SW 1271 (cell line): Measurements from ENCODE around the gene KATNAL2.
"Not testable (repeated sequence)": the region's sequence is repeated elsewhere in the genome, so short reads cannot be mapped to it uniquely, and the experiment has no call there.

Source experiments
- DNase-seq, 2 experiments: peaks; one replicate each; lab custom pipeline; 2025; lab: John Stamatoyannopoulos, UW

The KATNAL2 gene

GRCh38 chr18:47032945-47033344, 115.5 kb downstream of the KATNAL2 start:
- no peak for DNase-seq

DNA sequence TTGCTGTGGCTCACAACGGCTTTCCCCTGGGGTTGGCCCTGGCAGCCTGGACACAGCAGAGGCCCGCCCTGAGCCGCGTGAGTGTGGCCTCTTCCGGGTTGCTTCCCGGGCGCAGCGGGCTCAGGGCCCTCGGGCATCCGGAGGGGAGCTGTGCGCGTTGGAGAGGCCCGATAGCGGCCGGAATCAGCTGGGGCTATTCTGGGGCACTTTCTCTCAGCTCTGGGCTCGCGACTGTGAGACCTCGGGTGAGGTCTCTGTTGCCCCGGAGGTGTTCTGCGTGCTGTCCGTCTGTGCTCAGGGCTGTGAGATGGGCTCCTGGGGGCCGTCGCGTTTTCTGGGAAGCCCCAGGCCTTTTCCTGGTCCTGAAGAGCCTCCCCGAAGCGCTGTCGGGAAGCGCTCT, 117.2 kb downstream of the KATNAL2 start:
- DNase-seq, result not testable (repeated sequence)

DNA sequence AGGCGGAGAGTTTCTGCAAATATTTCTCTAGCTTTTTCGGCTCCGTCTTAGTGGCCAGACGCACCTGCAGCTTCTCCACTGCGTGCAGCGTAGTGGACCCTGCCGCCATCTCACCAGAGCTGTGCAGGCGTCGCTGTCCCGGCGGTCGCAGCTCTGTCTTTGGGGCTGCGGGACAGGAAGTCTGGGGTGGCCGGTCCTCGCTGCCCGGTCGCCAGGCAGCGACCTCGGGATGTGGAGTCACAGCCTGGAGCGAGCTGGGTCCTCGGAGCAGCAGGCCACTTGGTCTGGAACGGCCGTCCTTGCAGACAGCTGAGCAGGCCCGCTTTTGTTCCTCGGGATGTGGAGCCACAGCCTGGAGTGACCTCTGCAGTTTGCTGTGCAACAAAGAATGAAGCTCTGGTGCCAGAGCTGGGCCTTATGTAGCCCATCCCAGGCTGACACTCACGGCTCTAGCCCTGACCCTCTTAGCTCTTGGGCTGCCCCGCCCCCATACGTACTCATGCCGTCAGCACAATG, 117.8 kb downstream of the KATNAL2 start, which contains the start of gene ELOA2:
Gene ELOA2 (minus strand): TSS at position 466 of the 516 bp plus-strand sequence. CDS start 357 bp downstream, at position 109.
- DNase-seq, result no peak

DNA sequence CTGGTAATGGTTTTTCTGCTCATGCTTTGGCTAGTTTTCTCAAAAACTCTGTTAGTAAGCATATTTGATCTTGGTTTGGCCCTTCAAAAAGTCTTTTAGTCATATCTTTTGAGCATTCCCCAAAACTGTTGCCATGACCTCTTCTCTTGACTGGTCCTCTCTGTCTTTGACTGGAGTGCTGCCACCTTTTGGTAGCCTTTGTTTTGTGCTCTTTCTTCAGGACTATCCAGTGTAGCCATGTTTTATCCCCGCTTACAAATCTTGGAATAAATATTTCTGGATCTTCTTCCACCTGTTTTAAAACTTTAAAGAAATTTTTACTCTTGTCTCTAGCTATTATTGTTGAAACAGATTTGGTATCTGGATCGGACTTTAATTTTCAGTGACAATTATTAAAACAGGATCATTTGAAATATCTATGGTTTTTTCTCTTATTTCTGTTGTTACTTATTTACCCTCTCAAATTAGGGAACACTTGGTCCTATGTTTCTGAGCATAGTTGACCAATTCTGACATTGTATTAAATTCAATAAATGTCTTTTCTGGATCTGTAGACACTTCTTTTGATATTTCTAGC, 119.0 kb downstream of the KATNAL2 start:
- peak in 1 of 2 experiments; percentile 9 for DNase-seq

- no peak for DNase-seq
Measured at GRCh38 chr18:47036927-47037578, 119.7 kb downstream of the KATNAL2 start.

DNA sequence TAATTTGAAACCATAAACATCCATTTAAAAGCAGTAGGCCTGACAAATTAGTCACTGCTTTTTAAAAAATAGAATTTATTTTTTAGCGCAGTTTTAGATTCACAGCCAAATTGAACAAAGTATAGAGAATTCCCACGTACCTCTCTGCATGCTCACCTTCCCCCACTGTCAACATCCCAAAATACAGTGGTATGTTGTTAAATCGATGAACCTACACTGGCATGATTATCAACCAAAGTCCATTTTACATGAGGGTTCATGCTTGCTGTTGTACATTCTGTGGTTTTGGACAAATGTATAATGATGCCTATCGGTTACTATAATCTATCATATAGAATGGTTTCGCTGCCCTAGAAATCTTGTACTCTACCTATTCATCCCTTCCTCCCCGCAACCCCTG, 123.6 kb downstream of the KATNAL2 start:
- DNase-seq, result no peak

GRCh38 chr18:47050468-47050867, 133.1 kb downstream of the KATNAL2 start:
- peak in 1 of 2 experiments; percentile 1 for DNase-seq

- no peak for DNase-seq
Measured at GRCh38 chr18:47054369-47054768, 137.0 kb downstream of the KATNAL2 start.

DNA sequence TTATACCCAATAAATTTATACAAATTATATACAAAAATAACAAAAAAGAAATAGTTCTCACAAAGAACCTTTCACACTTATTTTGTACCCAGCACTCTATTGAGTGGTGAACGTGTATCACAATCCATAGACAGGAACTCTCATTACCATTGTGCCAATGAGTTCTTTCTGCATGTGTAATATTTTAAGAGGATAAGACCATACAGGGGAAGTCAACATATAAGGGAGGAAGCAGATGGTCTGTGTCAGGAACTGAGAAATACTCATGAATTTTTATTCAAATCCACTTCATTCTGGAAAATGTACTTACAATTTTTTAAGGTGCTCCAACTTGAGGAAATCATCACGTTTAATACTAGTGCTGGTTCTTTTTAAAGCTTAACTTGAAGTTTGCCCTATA, 145.1 kb downstream of the KATNAL2 start:
- no peak for DNase-seq

GRCh38 chr18:47063096-47063495, 145.7 kb downstream of the KATNAL2 start:
- no peak for DNase-seq

DNA sequence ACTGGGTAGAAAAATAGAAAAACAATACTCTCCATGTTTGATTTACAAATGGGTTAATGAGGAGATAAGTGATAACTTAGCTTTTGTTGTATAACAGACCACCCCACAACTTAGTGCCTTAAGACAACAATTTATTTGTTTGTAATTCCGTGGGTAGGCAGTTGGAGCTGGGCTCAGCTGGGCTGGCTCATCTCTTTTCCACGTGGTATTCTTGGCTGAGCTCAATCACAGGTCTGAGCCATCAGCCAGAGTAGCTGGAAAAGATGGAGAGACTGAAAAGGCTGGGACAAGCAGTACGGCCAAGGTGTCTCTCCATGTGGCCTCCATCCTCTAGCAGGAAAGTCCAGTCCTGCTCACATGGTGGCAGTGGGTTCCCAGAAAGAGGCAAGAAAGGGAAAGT, 150.2 kb downstream of the KATNAL2 start:
- DNase-seq, result no peak

GRCh38 chr18:47075098-47075883, 157.9 kb downstream of the KATNAL2 start:
- DNase-seq, result no peak

- no peak for DNase-seq
Measured at GRCh38 chr18:47077111-47077510, 159.7 kb downstream of the KATNAL2 start.

DNA sequence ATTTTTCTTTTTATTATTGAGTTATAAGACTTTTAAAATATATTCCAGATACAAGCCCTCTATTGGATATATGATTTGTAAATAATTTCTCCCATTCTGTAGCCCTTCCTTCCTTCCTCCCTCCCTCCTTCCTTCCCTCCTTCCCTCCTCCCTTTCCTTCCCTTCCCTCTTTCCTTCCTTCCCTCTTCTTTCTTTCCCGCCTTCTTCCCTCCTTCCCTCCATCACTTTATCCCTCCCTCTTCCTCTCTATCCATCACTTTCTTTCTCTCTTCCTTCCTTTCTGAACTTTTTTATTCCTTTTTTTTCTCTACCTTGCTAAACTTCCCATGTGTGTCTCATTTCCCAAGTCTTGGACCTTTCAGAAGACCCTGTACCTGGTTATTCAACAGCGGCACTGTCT, 163.5 kb downstream of the KATNAL2 start:
- DNase-seq, result no peak

DNA sequence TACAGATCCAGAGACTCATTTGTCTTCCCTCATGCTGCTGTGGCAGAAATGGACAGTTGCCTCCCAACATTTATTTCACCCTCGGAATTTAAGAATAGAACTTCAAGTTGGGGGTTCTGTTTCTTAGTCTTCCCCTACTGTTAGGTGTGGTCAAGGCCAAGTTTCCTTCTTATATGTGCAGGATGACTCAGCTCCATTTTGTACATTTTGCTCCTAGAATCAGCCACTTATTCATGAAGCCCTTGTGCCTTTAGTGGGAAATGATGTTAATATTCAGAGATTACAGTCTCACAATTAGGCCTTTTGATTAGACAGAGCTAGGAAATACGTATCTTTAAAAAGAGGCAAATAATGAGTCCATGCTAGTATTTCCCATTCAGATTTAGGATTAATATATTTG, 164.2 kb downstream of the KATNAL2 start:
- no peak for DNase-seq

DNA sequence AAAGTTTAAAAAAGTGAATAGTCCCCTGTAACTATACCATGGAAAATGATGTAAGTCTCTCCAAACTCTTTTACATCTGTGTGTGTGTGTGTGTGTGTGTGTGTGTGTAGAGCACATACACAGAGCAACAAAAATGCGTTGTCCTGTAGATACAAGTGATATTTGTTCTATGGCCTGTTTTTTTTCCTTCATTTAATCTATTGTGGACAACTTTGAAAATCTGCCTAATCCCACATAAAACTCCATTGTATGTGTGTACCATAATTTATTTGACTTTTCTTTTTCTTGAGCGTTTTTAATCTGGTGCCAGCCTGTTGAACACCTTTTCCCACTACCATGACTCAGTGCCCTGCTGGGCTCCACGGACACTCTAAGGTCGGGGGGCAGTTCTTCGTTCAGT, 170.3 kb downstream of the KATNAL2 start:
- DNase-seq, result no peak

GRCh38 chr18:47095810-47096209, 178.4 kb downstream of the KATNAL2 start:
- no peak for DNase-seq

DNA sequence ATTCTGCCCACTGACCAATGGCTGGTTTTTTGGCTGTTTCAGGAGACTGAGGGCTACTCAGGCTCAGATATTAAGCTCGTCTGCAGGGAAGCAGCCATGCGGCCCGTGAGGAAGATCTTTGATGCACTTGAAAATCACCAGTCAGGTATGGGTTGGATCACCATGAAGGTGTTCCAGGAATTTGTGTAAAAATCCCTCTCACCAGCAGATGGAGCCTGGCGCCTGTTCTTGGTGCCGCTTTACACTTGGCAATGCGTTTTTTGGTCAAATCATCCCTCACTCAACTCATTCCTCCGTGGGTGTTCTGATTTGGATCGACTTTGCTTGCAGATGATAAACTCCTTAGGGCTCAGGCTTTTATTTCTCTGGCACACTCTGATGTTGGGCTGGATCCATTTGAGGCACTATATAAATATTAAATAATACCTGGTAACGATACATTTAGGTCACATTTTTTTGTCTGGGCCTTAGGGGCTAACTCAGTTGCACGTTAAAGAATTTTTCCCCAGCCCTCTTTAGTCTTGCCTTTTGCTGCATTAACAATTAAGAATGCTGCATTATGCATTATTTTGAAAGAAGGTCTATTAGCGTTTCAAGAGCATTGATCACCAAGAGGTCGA, 182.9 kb downstream of the KATNAL2 start:
- peak in 1 of 2 experiments; percentile 25 for DNase-seq

GRCh38 chr18:47108373-47108772, 191.0 kb downstream of the KATNAL2 start:
- DNase-seq, result no peak

- DNase-seq, result no peak
Measured at GRCh38 chr18:47108998-47109405, 191.6 kb downstream of the KATNAL2 start.

DNA sequence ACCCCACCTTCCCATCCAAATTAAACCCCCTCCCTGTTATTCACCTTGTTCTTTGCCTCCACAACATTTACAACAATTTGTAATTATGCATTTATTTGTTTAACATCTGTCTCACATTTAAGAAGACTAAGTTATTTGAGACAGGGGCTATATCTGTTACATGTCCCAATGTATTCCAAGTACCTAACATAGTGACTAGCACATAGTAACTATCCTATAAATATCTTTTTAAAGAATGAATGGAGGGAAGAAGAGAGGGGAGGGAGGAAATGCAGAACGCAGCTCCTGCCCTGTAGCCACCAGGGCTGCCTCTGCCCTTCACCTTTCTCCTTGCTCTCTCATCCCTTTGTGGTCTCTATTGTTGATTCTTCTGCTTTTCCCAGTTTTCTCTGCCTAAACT, 192.3 kb downstream of the KATNAL2 start:
- no peak for DNase-seq

DNA sequence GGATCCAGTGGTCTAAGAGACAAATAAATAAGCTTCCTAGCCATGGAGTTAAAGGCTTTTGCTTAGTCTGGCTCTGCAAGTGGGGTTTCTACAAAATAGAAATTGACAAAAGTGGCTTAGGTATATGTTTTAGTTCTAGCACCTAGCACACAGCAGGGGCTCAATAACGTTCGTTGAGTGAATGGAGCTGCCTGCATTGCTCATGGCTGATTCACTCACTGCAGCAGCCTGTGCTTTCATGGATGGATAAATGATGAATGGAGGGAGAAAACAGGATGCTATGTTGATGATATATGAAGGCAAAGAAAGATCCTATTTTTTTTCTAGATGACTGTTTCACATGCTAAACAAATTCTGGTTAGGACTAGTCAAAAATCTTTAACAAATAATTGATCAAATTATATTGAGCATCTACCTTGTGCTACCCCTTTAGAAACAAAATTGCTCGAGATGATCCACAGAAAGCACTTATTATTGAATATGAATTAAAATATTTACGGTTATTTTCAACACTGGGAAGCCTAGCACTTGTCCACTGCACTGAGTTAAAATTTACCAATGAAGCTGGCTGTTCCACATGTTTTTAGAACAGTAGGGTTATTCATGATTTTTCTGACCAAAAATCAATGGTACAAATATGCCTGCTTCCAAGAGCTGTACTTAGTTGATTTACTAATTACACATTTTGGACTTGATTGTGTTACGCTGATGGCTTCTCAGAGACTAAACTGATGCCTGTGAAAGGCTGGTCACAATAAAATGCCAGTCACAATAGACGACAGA, 193.3 kb downstream of the KATNAL2 start:
- no peak for DNase-seq
